ENCODE measurements around the gene PTPRCAP.
A peak's percentile ranks its signal among the peaks of the same experiment; 100 is the strongest.
"Not testable (repeated sequence)": the region's sequence is repeated elsewhere in the genome, so short reads cannot be mapped to it uniquely, and the experiment has no call there.

PTPRCAP gene

GRCh38 chr11:67408437-67409200 is 28.9 kb downstream of the PTPRCAP start:
- peak; percentile 23 for DNase-seq

- DNase-seq: no peak
Observed at GRCh38 chr11:67407688-67408163, 29.8 kb downstream of the PTPRCAP start.

- DNase-seq: peak; percentile 35
Observed at GRCh38 chr11:67406969-67407687, 30.4 kb downstream of the PTPRCAP start.

GRCh38 chr11:67406420-67406968 is 31.0 kb downstream of the PTPRCAP start:
- no peak for DNase-seq

- DNase-seq: no peak
Observed at GRCh38 chr11:67405688-67406339, 31.7 kb downstream of the PTPRCAP start.

- DNase-seq: peak; percentile 36
Observed at GRCh38 chr11:67405196-67405567, 32.3 kb downstream of the PTPRCAP start.

GRCh38 chr11:67404515-67405195 is 32.8 kb downstream of the PTPRCAP start:
- DNase-seq: peak; percentile 47

- not testable (repeated sequence) for DNase-seq
Observed at GRCh38 chr11:67403085-67403484, 34.4 kb downstream of the PTPRCAP start.

GRCh38 chr11:67402192-67402839 is 35.2 kb downstream of the PTPRCAP start:
- DNase-seq: not testable (repeated sequence)

GRCh38 chr11:67401495-67402191 is 35.8 kb downstream of the PTPRCAP start, which contains the start of gene PPP1CA:
Gene PPP1CA (minus strand): TSS chr11:67401858. CDS start chr11:67401782, 76 bp downstream.
- peak; percentile 90 for DNase-seq

GRCh38 chr11:67400942-67401494 is 36.5 kb downstream of the PTPRCAP start:
- no peak for DNase-seq

- DNase-seq: no peak
Observed at GRCh38 chr11:67400251-67400941, 37.1 kb downstream of the PTPRCAP start.

GRCh38 chr11:67398661-67399563 is 38.6 kb downstream of the PTPRCAP start:
- no peak for DNase-seq

GRCh38 chr11:67397986-67398660 is 39.4 kb downstream of the PTPRCAP start:
- no peak for DNase-seq

GRCh38 chr11:67397536-67397935 is 39.9 kb downstream of the PTPRCAP start:
- no peak for DNase-seq

- DNase-seq: no peak
Observed at GRCh38 chr11:67396587-67397389, 40.7 kb downstream of the PTPRCAP start.

- no peak for DNase-seq
Observed at GRCh38 chr11:67396259-67396581, 41.3 kb downstream of the PTPRCAP start.
